Hindlimb muscle (tissue), 1 donor: Measurements from ENCODE around the gene FBXO8. TPM values are rescaled to one million over a fixed set of nuclear protein-coding genes. Genes with fewer than 3 reads are reported as not detected.
"Not testable (repeated sequence)": the region's sequence is repeated elsewhere in the genome, so short reads cannot be mapped to it uniquely, and the experiment has no call there.

Experiments used
- DNase-seq: peaks from one replicate; pipeline ENCODE4 v3.0.0-alpha.2; 2013
- polyA plus RNA-seq: library from polyadenylated mRNA; unstranded; fragments of 120-200 nt; gene quantifications from one replicate; pipeline ENCODE4 v1.2.1, GENCODE V29; 2013; ENCODE audit not compliant: insufficient read length

Gene FBXO8
- polyA plus RNA-seq, 1 donor, result 17.3 TPM

DNA sequence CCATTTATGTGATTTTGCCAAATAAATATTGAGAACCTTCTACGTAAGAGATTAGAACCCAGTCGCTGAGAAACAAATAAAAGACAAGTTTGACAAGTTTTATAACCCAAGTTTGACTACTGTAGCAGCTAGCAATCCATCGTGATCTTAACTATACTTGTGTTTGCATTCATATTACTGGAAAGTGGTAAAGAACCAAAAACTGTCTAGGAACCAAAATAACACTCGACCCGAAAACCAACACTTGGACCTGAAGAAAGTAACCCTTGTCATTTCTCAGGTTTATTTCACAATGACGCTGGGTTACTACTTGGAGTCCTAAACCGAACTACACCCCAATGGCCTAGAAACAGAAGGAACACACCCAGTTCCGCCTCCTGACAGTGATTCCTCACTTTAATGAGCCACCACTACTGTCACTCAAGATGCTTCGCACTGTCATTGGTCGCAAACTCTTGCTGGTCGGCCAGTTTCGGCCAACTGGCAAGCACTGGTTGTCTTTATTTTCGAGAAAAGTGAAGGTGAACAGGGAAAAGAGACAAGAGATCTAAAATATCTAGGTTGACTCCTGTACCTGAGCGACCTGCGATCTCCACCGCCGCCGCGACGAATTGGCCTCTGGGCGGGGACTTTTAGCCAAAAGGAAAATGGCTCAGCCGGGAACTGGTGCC, 496 bp downstream of the FBXO8 start:
- DNase-seq, result peak; percentile 91

- DNase-seq, result no peak
These were observed 1.6 kb downstream of the FBXO8 start for GRCh38 chr4:174281901-174282300.

GRCh38 chr4:174281182-174281737, 2.2 kb downstream of the FBXO8 start:
- DNase-seq, result no peak

DNA sequence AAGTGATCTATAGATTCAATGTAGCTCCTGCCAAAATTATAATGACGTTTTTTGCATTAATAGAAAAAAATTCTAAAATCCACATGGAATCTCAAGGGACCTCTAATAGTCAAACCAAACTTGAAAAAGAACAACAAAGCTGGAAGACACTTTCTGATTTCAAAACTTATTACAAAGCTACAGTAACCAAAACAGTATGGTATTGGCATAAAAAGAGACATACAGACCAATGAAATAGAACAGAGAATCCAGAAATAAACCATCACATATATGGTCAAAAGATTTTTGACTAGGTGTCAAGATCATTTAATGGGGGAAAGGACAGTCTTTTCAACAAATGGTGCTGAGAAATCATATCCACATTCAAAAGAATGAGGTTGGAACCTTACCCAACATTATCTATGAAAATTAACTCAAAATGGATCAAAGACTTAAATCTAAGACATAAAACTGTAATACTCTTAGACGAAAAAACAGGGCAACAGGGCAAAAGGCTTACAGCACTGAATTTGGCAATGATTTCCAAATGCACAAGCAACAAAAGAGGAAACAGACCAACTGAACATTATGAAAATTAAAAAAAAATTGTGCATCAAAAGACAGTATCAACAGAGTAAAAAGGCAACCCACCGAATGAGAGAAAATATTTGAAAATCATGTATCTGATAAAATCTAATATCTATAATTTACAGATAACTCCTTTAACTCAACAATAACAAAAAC, 3.9 kb downstream of the FBXO8 start:
- DNase-seq, result no peak

- DNase-seq, result no peak
These were observed 5.0 kb downstream of the FBXO8 start for GRCh38 chr4:174278467-174278866.

DNA sequence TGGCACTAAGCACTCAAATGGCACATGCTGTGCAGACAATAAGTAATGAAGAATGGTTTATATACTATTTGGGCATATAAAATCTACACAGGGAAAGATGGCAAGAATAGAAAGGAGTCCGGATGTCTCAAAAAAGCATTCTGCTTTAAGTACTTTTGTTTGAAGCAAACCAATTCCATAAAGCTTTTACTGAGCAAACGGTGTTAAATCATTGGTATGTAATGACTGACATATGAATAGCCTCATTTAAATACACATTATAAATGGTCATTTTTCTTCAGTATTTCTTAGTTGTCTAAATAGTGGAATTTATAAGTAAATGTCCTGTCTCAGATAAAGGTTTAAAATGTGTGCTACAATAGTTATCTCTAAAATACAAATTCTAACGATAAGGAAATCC, 6.0 kb downstream of the FBXO8 start:
- DNase-seq, result no peak

DNA sequence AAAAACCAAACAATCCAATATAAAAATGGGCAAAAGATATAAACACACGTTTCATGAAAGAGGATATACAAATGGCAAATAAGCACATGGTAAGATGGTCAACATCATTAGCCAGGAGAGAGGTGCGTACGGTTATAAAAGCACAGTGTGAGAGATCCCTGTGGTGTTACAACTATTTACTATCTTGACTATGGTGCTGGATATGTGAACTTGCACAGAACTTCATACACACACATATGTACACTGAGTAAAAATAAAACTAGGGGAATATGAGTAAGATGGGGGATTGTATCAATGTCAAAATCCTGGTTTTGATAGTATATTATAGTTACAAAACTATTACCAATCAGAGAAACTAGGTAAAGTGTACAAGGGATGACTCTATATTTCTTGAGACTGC, 8.4 kb downstream of the FBXO8 start:
- no peak for DNase-seq

DNA sequence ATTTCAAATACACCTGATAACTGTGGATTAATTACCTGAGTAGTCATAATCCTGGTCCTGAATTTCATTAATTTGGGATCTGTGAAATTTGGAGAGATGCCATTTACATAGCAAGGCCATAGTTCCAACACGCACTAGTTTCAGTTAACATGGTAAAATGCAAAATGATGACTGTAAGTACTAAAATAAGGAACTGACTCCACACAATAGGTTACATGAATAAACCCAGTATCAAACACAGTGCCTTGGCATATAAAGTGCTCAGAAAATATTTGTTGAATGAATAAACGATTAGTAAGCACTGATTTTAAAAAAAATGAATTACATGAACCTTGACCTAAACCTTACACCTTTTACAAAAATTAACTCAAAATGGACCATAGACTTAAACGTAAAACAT, 9.0 kb downstream of the FBXO8 start:
- no peak for DNase-seq

DNA sequence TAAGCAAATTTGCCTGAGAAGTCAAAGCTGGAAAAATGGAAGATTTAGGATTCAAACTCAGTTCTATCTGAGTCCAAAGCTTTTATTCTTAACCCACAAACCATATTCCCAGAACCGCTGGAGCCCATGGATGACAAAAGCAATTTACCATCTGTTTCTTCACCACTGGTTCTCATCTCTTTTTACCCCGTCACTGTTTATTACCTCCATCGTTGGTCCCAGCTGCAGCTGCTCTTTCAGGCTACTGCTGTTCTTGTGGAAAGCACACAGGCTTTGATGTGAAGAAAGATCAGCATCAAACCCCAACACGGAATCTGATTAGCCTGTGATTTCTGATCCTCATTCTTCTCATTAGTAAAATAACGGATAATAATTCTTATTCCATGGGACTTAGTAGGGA, 9.5 kb downstream of the FBXO8 start:
- no peak for DNase-seq

- DNase-seq, result no peak
These were observed 17.1 kb downstream of the FBXO8 start for GRCh38 chr4:174266416-174266815.

DNA sequence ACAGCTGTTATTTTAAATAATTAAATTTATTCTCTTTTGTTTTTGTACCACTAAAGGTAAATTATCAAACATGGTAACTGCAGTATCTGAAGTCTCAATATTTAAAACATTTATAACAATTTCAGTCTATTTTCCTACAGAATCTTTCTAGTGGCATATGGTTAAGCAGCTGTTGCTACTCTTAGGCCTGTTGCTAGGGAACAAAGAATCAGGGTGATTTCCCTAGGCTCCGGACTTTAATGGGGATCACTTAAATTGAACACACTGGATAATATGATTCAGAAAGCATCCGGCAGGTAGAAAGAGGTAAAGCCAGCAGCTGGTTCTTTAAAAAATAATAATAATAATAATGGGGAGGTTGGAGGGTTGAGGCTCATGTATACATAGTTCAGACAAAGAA, 17.6 kb downstream of the FBXO8 start:
- DNase-seq, result no peak

DNA sequence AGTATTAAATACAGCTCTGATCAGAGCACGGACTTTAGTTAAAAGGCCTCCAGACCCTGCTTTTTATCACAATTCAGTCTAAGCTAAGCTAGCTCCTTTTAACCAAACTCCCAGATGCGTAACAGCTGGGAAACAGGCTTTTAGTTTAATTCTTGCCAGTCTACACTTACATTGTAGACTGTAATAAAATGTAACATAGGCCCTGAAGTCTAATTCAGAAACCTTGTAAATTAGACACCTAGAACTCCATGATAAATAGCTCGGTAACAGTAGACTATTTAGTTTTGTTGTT, 20.1 kb downstream of the FBXO8 start:
- no peak for DNase-seq

- no peak for DNase-seq
These were observed 20.6 kb downstream of the FBXO8 start for GRCh38 chr4:174262624-174263444.

DNA sequence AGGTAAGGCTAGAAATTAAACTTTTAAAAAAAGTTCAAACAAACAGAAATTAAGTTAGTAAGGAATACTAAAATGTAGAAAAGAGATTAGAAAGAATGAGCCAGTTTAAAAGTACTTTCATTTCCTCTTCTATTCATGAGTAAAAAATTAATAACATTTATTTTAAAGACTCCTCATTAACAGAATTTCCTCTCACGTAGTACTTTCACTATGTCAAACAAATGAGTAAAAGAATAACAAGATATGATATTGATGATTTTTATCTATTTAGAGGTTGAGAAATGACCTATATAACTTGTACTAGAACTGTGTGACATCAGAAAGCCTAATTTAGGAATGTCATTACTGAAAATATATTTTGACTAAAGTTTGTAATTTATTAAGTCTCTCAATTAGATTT, 22.0 kb downstream of the FBXO8 start:
- not testable (repeated sequence) for DNase-seq

DNA sequence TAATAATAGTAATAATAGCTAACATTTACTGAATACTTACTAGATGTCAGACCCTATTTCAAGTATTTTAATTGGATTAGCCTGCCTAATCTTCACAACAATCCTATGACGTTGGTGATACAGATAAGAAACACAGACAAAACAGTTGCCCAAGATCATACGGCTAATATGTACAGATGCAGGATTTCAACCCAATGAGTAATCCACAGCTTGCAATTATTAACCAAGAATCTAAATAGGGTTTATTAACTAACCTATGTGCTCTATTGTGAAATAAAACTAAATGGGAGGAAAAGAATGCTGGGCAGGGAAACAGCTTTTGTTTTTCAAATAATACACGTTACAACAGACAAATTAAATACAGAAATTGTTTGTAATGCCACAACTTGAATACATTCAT, 23.4 kb downstream of the FBXO8 start:
- no peak for DNase-seq

DNA sequence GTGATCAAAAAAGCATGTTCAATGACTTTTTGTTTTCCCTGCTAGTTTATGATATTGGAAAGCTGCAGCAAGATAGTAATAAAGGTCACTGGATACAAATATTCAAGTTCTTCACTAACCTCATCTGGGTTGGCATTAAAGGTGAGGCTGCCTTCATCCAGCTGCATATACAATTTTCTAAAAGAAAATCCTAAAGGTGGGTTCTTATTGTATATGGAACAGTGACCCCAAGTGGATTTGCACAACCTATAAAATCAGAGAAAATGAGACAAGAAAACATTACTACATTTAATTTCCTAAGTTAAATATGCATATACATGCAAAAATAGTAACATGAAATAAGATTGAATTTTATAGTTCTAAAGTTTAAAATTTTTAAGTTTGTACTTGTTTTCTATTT, 23.9 kb downstream of the FBXO8 start:
- DNase-seq, result no peak

- DNase-seq, result no peak
These were observed 27.2 kb downstream of the FBXO8 start for GRCh38 chr4:174256277-174256713.

DNA sequence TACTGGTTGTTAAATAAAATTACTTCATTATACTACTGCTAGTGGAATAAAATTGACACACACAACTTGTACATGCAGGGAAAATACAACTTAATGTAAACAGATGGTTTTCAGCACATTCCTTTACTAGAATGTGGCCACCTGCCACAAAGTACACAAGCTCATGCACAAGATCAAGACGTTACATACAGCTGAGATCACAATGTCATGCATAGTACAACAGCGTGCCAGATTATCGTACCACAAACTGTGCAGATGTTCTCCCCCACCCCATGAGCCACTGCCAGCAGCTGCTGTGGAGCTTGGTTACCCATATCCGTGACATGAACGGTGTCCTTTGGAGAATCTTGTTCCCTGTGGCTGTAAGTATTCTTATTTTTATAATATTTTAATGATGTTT, 27.7 kb downstream of the FBXO8 start:
- peak; percentile 33 for DNase-seq

GRCh38 chr4:174255374-174255773, 28.1 kb downstream of the FBXO8 start:
- no peak for DNase-seq

- no peak for DNase-seq
These were observed 28.9 kb downstream of the FBXO8 start for GRCh38 chr4:174254613-174255012.

- no peak for DNase-seq
These were observed 31.1 kb downstream of the FBXO8 start for GRCh38 chr4:174252412-174252811.

- no peak for DNase-seq
These were observed 35.1 kb downstream of the FBXO8 start for GRCh38 chr4:174248407-174248806.

DNA sequence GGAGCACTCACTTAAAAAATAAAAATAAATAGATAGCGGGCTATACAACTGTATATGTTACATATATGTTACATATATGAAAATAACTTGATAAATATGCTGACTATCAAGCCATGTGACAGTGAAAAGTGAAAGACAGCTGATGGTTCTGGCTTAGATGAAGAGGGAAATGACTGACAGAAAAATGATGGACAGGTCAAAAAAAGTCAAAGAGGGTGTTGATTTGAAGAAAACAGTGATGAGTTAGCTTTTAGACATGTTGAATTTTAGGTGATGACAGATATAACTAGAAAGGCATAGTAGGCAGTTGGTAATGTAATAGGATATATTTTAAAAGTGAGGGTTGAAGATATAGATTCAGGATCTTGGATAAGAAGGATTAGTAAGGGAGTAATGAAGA, 37.8 kb downstream of the FBXO8 start:
- DNase-seq, result no peak
